Esophagus muscularis mucosa (tissue), 4 donors: Measurements from ENCODE around the gene SLC5A5. TPM values are rescaled to one million over a fixed set of nuclear protein-coding genes. Genes with fewer than 3 reads are reported as not detected.

Experiments used
- DNase-seq: peaks from one replicate; pipeline ENCODE4 v3.0.0-alpha.2; 2017; ENCODE audit errors: extremely low spot score
- H3K27ac ChIP-seq, 4 donors: fragments of 200-600 bp; sonication (generic); replicated peaks in 1 of 4; 1 replicate in 3 of 4; 2 replicates in 1 of 4; pipeline ENCODE4 v1.5.1; 2016 to 2019; ENCODE audit warnings: mild to moderate bottlenecking in 1 of 4
- H3K27me3 ChIP-seq, 4 donors: fragments of 200-600 bp; sonication (generic); one replicate each; pipeline versions ENCODE4 v1.5.1 to v1.6.0; 2016 to 2019
- H3K36me3 ChIP-seq, 4 donors: fragments of 200-600 bp; sonication (generic); one replicate each; pipeline ENCODE4 v1.5.1; 2016 to 2019
- H3K4me1 ChIP-seq, 4 donors: fragments of 200-600 bp; sonication (generic); one replicate each; pipeline ENCODE4 v1.5.1; 2016 to 2019
- H3K4me3 ChIP-seq, 4 donors: fragments of 200-600 bp; sonication (generic); 1 replicate in 2 of 4; 2 replicates in 2 of 4; pipeline ENCODE4 v1.5.1; 2016 to 2019; ENCODE audit warnings: mild to moderate bottlenecking in 4 of 4, moderate library complexity in 1 of 4
- H3K9me3 ChIP-seq, 4 donors: fragments of 200-600 bp; sonication (generic); 1 replicate in 3 of 4; 2 replicates in 1 of 4; pipeline ENCODE4 v1.5.1; 2016 to 2019
- EP300 ChIP-seq: sonication (generic); formaldehyde crosslinking; IDR thresholded peaks from one replicate; pipeline ENCODE4 v1.6.1; 2017; ENCODE audit warnings: antibody characterized with exemption
- POLR2A ChIP-seq: fragments of 450-650 bp; IDR thresholded peaks from one replicate; pipeline ENCODE4 v1.6.1; 2017; ENCODE audit warnings: antibody characterized with exemption, moderate library complexity, mild to moderate bottlenecking, low read depth
- POLR2AphosphoS5 ChIP-seq, 2 donors: sonication (generic); formaldehyde crosslinking; IDR thresholded peaks; one replicate each; pipeline ENCODE4 v1.6.1; 2017; ENCODE audit warnings: antibody characterized with exemption in 2 of 2
- WGBS: methylation state at CpG from one replicate; pipeline ENCODE4 v1.1.5; 2018; 5-methylcytosine and 5-hydroxymethylcytosine counted together
- intact Hi-C: fragments of 100-400 bp; cut with DNase I; formaldehyde crosslinking; loops from one replicate; pipeline ENCODE4 v1.15.1; 2023
- total RNA-seq, 4 donors: library from RNA; depleted of rRNA; stranded (reverse); fragments of >200 nt; gene quantifications; one replicate each; pipeline versions ENCODE4 v1.1.0 to v1.2.1, GENCODE V29; 2016
- TF ChIP-seq, protein P1 (sequence below), 3 experiments: fragments of 200-600 bp in 2 of 3; fragments of 450-650 bp in 1 of 3; sonication (generic) in 2 of 3; IDR thresholded peaks; one replicate each; pipeline ENCODE4 v1.5.1; 2017 to 2019; ENCODE audit warnings: antibody characterized with exemption in 3 of 3, mild to moderate bottlenecking in 2 of 3, moderate library complexity in 1 of 3

SLC5A5 gene
- total RNA-seq, 4 donors from 2014 or later, result 0.17 TPM; not detected in 3

DNA sequence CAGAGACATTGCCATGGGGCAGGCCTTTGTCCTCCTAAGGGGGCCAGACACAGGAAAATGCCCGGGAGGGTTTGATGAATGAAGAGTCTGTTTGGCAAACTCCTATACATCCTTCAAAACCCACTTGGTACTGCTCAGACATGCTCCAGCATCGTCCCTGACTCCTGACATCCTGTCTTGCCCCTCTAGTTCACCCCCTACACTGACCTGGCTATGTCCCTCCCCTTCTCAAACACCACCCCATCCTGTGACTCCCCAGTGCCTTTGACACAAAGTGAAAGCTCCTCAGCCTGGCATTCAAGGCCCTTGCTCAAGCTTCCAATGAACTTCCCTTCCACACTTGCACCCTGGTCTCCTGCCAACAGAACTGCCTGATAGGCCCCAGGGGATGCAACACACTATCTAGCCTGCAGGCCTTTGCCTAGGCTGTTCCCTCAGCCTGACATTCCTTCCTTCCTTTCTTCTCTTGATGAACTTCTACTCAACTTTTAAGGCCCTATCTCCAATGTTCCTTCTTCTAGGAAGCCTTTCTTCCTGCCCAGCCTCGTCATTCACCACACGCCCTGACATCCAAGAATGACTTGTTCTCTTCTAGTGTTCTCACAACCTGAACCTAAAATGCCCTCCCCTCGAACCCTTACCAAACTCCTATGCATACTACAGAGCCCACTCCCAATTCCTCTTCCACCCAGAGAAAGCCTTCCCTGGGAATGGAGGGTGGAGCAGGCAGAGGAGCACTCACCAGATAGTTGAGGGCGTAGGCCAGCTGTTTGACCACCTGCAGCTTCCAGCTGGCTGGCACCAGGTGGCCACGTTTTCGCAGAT, 36.4 kb upstream of the SLC5A5 start:
- DNase-seq, result no peak
- WGBS, result 85% methylated on average over 7 of the region's 8 CpGs

DNA sequence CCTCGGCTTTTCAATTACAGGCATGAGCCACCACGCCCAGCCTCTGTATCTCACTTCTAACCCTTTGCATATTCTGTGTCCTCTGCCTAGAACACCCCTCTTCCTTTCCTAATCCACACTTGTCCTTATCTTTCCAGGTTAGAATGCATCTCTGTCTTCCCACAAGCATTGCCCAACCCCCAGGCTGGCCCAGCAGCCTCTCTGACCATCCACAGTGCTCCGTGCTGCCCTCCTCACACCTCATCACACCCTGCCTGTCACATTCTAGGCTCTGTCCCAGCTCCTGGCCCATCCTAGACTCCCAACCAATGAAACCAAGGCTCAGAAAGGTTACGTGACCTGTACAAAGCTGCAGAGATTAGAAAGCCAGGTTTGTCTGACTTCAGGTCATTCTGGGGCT, 35.2 kb upstream of the SLC5A5 start:
- Histone ChIP-seq H3K4me1 (peaks cover 0 to 9% (median 6%) of the 10 kb centered on the region in 4 donors), H3K4me3 (no peak overlapping the region), H3K27ac (no peak overlapping the region), H3K27me3 (peaks cover 0 to 76% (median 9%) of the 10 kb centered on the region in 4 donors), H3K9me3 (no peaks in the 10 kb centered on the region), H3K36me3 (peaks cover 0 to 15% (median 2%) of the 10 kb centered on the region in 4 donors)
- TF ChIP-seq POLR2AphosphoS5 (IDR thresholded peaks at IDR 0.05) (no peak), POLR2A (no peak), EP300 (no peak)
- TF ChIP-seq, protein P1, sequence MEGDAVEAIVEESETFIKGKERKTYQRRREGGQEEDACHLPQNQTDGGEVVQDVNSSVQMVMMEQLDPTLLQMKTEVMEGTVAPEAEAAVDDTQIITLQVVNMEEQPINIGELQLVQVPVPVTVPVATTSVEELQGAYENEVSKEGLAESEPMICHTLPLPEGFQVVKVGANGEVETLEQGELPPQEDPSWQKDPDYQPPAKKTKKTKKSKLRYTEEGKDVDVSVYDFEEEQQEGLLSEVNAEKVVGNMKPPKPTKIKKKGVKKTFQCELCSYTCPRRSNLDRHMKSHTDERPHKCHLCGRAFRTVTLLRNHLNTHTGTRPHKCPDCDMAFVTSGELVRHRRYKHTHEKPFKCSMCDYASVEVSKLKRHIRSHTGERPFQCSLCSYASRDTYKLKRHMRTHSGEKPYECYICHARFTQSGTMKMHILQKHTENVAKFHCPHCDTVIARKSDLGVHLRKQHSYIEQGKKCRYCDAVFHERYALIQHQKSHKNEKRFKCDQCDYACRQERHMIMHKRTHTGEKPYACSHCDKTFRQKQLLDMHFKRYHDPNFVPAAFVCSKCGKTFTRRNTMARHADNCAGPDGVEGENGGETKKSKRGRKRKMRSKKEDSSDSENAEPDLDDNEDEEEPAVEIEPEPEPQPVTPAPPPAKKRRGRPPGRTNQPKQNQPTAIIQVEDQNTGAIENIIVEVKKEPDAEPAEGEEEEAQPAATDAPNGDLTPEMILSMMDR (IDR thresholded peaks at IDR 0.05), result no peak
- WGBS, result 69% methylated on average over 4 of the region's 4 CpGs
- no peak for DNase-seq
- intact Hi-C loops, result no loop called here

More for the DNA sequence above, 36.4 kb upstream of the SLC5A5 start:
- Histone ChIP-seq H3K27ac (no peak overlapping the region), H3K27me3 (peaks cover 0 to 76% (median 14%) of the 10 kb centered on the region in 4 donors), H3K4me1 (peaks cover 0 to 13% (median 12%) of the 10 kb centered on the region in 4 donors), H3K4me3 (no peak overlapping the region), H3K9me3 (no peaks in the 10 kb centered on the region), H3K36me3 (peaks cover 0 to 21% (median 0%) of the 10 kb centered on the region in 4 donors)
- intact Hi-C loops, result no loop called here
- TF ChIP-seq, protein P1 (IDR thresholded peaks at IDR 0.05), result no peak
- TF ChIP-seq POLR2AphosphoS5 (IDR thresholded peaks at IDR 0.05) (no peak), EP300 (no peak), POLR2A (no peak)

DNA sequence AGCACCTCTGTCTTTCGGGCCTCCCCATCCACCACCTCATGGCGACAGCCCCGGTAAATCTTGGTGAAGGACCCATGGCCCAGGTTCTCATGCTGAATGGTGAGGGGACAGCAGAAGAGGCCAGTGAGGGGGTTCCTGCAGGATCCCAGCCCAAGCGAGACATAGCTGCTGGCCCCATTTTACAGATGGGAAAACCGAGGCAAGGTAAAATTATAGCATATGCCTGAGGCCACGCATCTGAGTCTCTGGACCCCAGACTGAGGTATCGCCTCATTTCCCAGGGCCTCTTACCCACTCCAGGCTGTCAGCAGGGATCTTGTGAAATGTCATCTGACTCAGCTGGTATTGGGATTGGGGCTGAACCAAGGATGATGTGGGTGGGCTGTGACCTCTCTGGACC, 33.8 kb upstream of the SLC5A5 start:
- no peak for DNase-seq
- peaks cover 0 to 76% (median 3%) of the 10 kb centered on the region in 4 donors for H3K27me3 ChIP-seq
- H3K36me3 ChIP-seq, result peaks cover 0 to 9% (median 2%) of the 10 kb centered on the region in 4 donors
- 94% methylated on average over 7 of the region's 7 CpGs for WGBS
- H3K4me3 ChIP-seq, result no peak overlapping the region
- no peak overlapping the region for H3K27ac ChIP-seq
- intact Hi-C loops, result no loop called here
- TF ChIP-seq POLR2AphosphoS5 (IDR thresholded peaks at IDR 0.05) (no peak), EP300 (no peak), POLR2A (no peak)
- TF ChIP-seq, protein P1 (IDR thresholded peaks at IDR 0.05), result no peak
- no peaks in the 10 kb centered on the region for H3K9me3 ChIP-seq
- peaks cover 0 to 20% (median 18%) of the 10 kb centered on the region in 4 donors for H3K4me1 ChIP-seq

DNA sequence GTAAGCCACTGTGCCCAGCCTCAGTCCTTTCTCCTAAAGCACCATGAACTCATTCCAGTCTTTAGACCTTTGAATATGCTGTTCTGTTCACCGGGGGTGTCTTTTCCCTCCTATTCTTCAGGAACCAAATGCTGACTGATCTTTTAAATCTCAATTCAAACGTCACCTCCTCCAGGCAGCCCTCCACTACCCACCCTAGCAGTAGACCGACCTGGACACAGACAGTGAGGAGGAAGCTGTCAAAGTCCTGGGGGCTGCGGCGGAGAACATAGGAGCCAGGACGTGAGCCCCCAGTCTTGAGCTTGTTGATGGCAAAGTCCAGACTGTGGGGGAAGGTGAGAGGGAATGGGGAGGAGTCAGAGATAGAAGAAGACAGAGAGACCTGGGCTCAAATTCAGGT, 31.7 kb upstream of the SLC5A5 start:
- intact Hi-C loops, result no loop called here
- H3K4me1 ChIP-seq, result peaks cover 0 to 21% (median 19%) of the 10 kb centered on the region in 4 donors
- H3K27ac ChIP-seq, result no peak overlapping the region
- peaks cover 0 to 71% (median 3%) of the 10 kb centered on the region in 4 donors for H3K27me3 ChIP-seq
- H3K4me3 ChIP-seq, result no peak overlapping the region
- no peak for DNase-seq
- H3K9me3 ChIP-seq, result no peaks in the 10 kb centered on the region
- TF ChIP-seq, protein P1 (IDR thresholded peaks at IDR 0.05), result no peak
- no peak for TF ChIP-seq POLR2AphosphoS5 (IDR thresholded peaks at IDR 0.05)
- TF ChIP-seq POLR2A, result no peak
- no peak for TF ChIP-seq EP300
- H3K36me3 ChIP-seq, result peaks cover 0 to 6% (median 2%) of the 10 kb centered on the region in 4 donors
- WGBS, result 79% methylated on average over 6 of the region's 6 CpGs
